RPMI8226 (cell line): ENCODE data around the gene STXBP1.

Experiments used
- DNase-seq: peaks from one replicate; pipeline ENCODE4 v3.0.0-alpha.2; 2015

STXBP1 gene

GRCh38 chr9:127626752-127627493 lies 14.8 kb downstream of the STXBP1 start:
- DNase-seq, result no peak

GRCh38 chr9:127627494-127627855 lies 15.4 kb downstream of the STXBP1 start:
- DNase-seq, result no peak

GRCh38 chr9:127628758-127629467 lies 16.8 kb downstream of the STXBP1 start:
- DNase-seq, result no peak

GRCh38 chr9:127629468-127630081 lies 17.5 kb downstream of the STXBP1 start:
- DNase-seq, result no peak

GRCh38 chr9:127633216-127633862 lies 21.3 kb downstream of the STXBP1 start:
- DNase-seq, result no peak

GRCh38 chr9:127634021-127634420 lies 21.9 kb downstream of the STXBP1 start:
- no peak for DNase-seq

- peak; percentile 27 for DNase-seq
These were observed 22.6 kb downstream of the STXBP1 start for GRCh38 chr9:127634698-127635097.

- no peak for DNase-seq
These were observed 23.2 kb downstream of the STXBP1 start for GRCh38 chr9:127635201-127635735.

GRCh38 chr9:127637322-127637847 lies 25.3 kb downstream of the STXBP1 start:
- no peak for DNase-seq

- no peak for DNase-seq
These were observed 28.9 kb downstream of the STXBP1 start for GRCh38 chr9:127640908-127641545.

GRCh38 chr9:127642082-127642740 lies 30.1 kb downstream of the STXBP1 start:
- DNase-seq, result no peak

GRCh38 chr9:127644146-127644827 lies 32.2 kb downstream of the STXBP1 start:
- no peak for DNase-seq

GRCh38 chr9:127644943-127645342 lies 32.9 kb downstream of the STXBP1 start:
- no peak for DNase-seq

- DNase-seq, result no peak
These were observed 35.4 kb downstream of the STXBP1 start for GRCh38 chr9:127647451-127647850.

- DNase-seq, result no peak
These were observed 38.4 kb downstream of the STXBP1 start for GRCh38 chr9:127650518-127650917.

GRCh38 chr9:127651697-127652610 lies 39.9 kb downstream of the STXBP1 start:
- no peak for DNase-seq

- no peak for DNase-seq
These were observed 40.7 kb downstream of the STXBP1 start for GRCh38 chr9:127652733-127653132.

- DNase-seq, result no peak
These were observed 42.5 kb downstream of the STXBP1 start for GRCh38 chr9:127654619-127655018.

- no peak for DNase-seq
These were observed 46.4 kb downstream of the STXBP1 start for GRCh38 chr9:127658428-127658827.
